GM19099 (cell line): ENCODE measurements around the gene CD200R1L.

Experiments used
- POLR2A ChIP-seq: IDR thresholded peaks from 3 replicates; pipeline ENCODE4 v1.6.1; 2011; ENCODE audit warnings: low read depth; ENCODE audit not compliant: insufficient read length; ENCODE audit errors: extremely low read depth

Gene CD200R1L

DNA sequence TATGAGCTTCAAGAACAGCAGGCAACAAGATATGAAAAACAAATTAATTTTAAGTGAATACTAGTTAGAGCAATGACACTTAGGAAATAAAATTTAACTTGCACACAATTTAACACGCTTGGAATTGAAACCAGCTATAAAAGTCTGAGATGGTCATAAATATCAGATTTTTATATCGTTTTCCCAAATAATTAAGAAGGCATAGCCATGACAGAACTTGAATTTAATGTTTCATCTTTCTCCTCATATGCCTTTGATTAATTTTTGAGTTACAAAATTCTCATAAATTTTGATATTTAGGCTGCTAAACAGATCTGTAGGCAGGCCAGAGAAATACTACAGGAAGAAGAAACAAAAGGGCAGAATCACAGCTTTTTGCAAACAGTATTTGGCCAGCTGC is 38.5 kb downstream of the CD200R1L start:
- no peak for TF ChIP-seq POLR2A

DNA sequence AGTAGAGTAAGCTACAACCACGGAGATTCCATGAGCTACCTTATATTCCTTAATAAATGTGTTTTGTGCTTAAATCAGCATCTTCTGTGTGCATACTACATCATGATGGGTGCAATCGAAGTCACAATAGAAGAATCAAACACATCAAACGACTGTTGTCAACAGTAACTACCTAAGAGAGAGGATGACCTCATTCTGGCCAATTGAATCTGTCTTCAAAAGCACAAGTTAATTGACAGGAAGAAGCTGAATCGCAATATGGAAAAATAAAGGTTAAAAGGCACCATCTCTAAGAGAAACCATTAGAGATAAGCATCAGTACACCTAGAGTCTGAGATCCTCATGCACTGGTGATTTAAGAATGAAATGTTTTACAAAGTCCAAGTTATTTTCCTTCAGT is 39.0 kb downstream of the CD200R1L start:
- no peak for TF ChIP-seq POLR2A

- no peak for TF ChIP-seq POLR2A
These were observed 39.8 kb downstream of the CD200R1L start for GRCh38 chr3:112806903-112807302.

- no peak for TF ChIP-seq POLR2A
These were observed 41.5 kb downstream of the CD200R1L start for GRCh38 chr3:112805126-112805525.

- no peak for TF ChIP-seq POLR2A
These were observed 42.6 kb downstream of the CD200R1L start for GRCh38 chr3:112804021-112804420.

DNA sequence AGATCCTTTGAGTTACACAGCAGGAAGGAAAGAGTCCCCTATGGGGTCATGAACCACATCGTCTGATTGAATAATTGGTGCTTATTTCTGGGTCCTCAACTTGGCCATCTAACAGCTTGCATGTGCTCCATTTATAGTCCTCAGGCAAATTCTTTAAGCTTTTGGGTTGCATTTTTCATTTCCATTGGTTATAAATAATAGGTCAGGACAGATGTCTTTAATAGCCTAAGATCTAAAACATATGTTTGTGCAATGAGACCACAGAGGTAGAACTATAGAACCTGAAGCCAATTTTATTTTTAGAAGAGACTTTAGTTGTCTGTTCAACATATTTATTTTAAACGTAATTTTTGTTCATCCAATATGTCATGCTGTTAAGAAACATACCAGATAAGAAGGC is 43.2 kb downstream of the CD200R1L start:
- TF ChIP-seq POLR2A, result no peak

DNA sequence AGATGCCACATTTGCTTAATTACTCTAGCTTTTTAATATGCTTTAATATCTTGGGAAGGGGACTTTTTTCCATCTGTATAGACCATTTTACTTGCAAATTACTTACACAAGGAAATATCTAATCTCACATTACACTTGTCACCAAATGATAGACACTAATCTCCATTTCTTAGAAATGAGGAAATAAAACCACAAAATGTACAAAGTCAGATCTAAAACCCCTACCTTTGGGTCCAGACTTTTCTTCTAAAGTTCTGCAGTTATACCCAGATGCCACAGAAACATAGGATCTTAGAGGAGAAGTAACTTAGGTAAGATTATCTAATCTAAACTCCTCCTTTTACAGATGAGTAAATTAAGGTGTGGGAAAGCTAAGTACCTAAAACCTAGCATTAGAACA is 44.3 kb downstream of the CD200R1L start:
- TF ChIP-seq POLR2A, result no peak

- TF ChIP-seq POLR2A, result no peak
These were observed 46.7 kb downstream of the CD200R1L start for GRCh38 chr3:112799946-112800345.

DNA sequence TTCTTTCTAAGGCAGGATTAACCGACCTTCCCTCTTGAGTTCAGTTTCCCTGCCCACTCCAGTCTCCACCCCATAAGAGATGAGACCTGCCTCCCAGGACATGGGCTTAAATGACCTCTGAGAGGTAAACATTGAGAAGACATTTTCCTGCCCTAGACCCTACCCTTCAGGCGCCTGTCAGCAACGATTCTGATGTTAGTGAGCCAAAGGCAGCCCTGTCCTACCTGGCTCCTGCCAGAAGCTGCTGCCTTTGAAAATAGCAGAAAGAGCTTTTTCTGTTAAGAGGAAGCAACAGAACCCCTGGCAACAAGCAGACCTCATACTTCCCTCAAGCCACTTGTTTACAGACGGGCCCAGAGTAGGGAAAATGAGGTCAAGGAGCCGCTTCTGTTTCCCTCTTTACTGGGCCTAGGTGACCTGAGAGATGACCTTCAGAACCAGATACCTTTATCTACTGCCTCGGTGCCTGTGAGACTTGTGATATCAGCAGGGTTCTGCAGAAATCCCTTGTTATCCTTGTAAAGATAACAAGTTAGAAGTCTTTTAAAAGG is 52.0 kb downstream of the CD200R1L start:
- TF ChIP-seq POLR2A, result no peak

GRCh38 chr3:112793326-112794081 is 53.2 kb downstream of the CD200R1L start:
- no peak for TF ChIP-seq POLR2A

GRCh38 chr3:112791736-112792135 is 54.9 kb downstream of the CD200R1L start:
- no peak for TF ChIP-seq POLR2A

- TF ChIP-seq POLR2A, result no peak
These were observed 56.9 kb downstream of the CD200R1L start for GRCh38 chr3:112789787-112790186.

GRCh38 chr3:112786881-112787579 is 59.6 kb downstream of the CD200R1L start:
- no peak for TF ChIP-seq POLR2A

DNA sequence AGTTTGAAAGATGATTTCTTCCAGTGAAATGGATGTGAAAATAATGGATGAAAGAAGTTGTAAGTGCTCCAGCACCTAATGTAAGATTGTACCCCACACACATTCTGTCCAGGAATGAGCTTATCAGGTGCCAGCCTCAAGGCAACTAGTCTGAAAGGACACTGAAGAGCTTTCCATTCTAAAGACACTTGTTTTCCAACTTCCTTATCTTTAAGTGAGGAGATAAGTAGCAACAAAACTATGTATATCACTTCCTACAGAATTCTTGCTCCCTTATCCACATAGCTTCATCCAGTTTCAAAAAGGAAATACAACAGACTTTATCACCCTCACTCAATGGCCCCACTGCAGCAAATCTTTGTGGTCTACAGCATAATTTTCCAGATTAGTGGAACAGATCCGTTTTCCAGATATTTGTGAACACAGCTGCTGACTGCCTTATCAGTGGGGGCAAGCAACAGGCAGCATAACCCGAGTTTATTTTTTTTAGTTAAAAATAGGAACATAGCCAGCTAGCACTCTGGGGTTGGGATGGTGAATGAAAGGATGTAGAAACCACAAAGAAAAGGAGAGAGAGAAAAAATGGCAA is 60.6 kb downstream of the CD200R1L start:
- no peak for TF ChIP-seq POLR2A

GRCh38 chr3:112785321-112786001 is 61.2 kb downstream of the CD200R1L start:
- TF ChIP-seq POLR2A, result no peak
